Panc1 (cell line): ENCODE results near the gene KCNAB2. TPM values are rescaled to one million over a fixed set of nuclear protein-coding genes. Genes with fewer than 3 reads are reported as not detected.

Experiments
- ATAC-seq: fragments of 200-7000 bp; cut with Tn5 transposase; 2 replicates; pipeline ENCODE4 v1.9.1; 2020; ENCODE audit warnings: mild to moderate bottlenecking, moderate library complexity
- BruUV-seq: library from RNA; stranded (reverse); fragments of 400-500 nt; replicated peaks from 2 replicates; lab custom pipeline; 2021; lab: Mats Ljungman, UMichigan
- CTCF ChIA-PET: fragments of 300-600 bp; sonication (Branson Sonifier 250); formaldehyde crosslinking; loops from one replicate; lab custom pipeline; 2022; ENCODE audit warnings: antibody characterized with exemption; lab: Charles Lee
- POLR2A ChIA-PET: fragments of 300-600 bp; sonication (Branson Sonifier 250); formaldehyde crosslinking; loops from one replicate; lab custom pipeline; 2022; ENCODE audit warnings: antibody characterized with exemption; lab: Charles Lee
- DNase-seq: peaks from one replicate; pipeline ENCODE4 v3.0.0-alpha.2; 2010; ENCODE audit warnings: low read depth, low spot score
- H3K27ac ChIP-seq: 2 replicates; pipeline ENCODE4 v1.5.1; 2011; ENCODE audit warnings: mild to moderate bottlenecking, low read length, inconsistent platforms
- H3K27me3 ChIP-seq: fragments of 200-500 bp; sonication (Bioruptor generic); 2 replicates; pipeline ENCODE4 v1.6.0; 2014; ENCODE audit warnings: low read length, inconsistent platforms; ENCODE audit not compliant: control insufficient read depth, insufficient read depth
- H3K36me3 ChIP-seq: fragments of 200-500 bp; sonication (Bioruptor generic); 2 replicates; pipeline ENCODE4 v1.5.1; 2014; ENCODE audit warnings: inconsistent platforms, mild to moderate bottlenecking, low read length, moderate library complexity; ENCODE audit not compliant: control insufficient read depth, insufficient read depth
- H3K4me1 ChIP-seq: 2 replicates; pipeline ENCODE4 v1.5.1; 2011; ENCODE audit warnings: inconsistent platforms, mild to moderate bottlenecking, low read length, moderate library complexity; ENCODE audit not compliant: control insufficient read depth, insufficient read depth
- H3K4me3 ChIP-seq, 2 experiments: 2 replicates each; pipeline ENCODE4 v1.5.1; 2011 to 2012; ENCODE audit warnings: low read depth in 2 of 2, low read length in 2 of 2, mild to moderate bottlenecking in 2 of 2, inconsistent platforms in 1 of 2, moderate library complexity in 1 of 2
- H3K9me3 ChIP-seq: fragments of 200-500 bp; sonication (Bioruptor generic); 2 replicates; pipeline ENCODE4 v1.5.1; 2014; ENCODE audit warnings: low read depth, mild to moderate bottlenecking, inconsistent platforms, low read length, moderate library complexity; ENCODE audit not compliant: control insufficient read depth, insufficient read depth
- CTCF ChIP-seq: fragments of 450-650 bp; IDR thresholded peaks from 2 replicates; pipeline ENCODE4 v1.5.1; 2017; ENCODE audit warnings: mild to moderate bottlenecking
- POLR2AphosphoS5 ChIP-seq: IDR thresholded peaks from 2 replicates; pipeline ENCODE4 v1.6.1; 2012; ENCODE audit warnings: mild to moderate bottlenecking, low read depth, low read length, moderate library complexity
- SIN3A ChIP-seq: IDR thresholded peaks from 2 replicates; pipeline ENCODE4 v1.6.1; 2012; ENCODE audit warnings: low read depth, mild to moderate bottlenecking, low read length, moderate library complexity, borderline replicate concordance; ENCODE audit not compliant: insufficient read depth
- TCF7L2 ChIP-seq: IDR thresholded peaks from 2 replicates; pipeline ENCODE4 v1.6.1; 2011; ENCODE audit warnings: mild to moderate bottlenecking, low read depth, low read length, inconsistent platforms
- in situ Hi-C: cut with HindIII; loops from 2 replicates; pipeline ENCODE4 v1.10.0; 2016; ENCODE audit warnings: low sequenced_read_pairs, low pct_unique_long_range_greater_than_20kb
- intact Hi-C: fragments of 100-400 bp; cut with micrococcal nuclease; formaldehyde crosslinking; loops from one replicate; pipeline ENCODE4 v1.10.0; 2022; ENCODE audit not compliant: unreplicated experiment
- total RNA-seq: library from RNA; stranded (reverse); gene quantifications from one replicate; pipeline ENCODE4 v1.2.1, GENCODE V29; 2021; ENCODE audit not compliant: unreplicated experiment
- TF ChIP-seq, protein P1 (sequence below), 2 experiments: IDR thresholded peaks; 2 replicates each; pipeline ENCODE4 v1.6.1; 2011 to 2012; ENCODE audit warnings: low read depth in 2 of 2, control low read depth in 1 of 2, low read length in 1 of 2, mild to moderate bottlenecking in 1 of 2, moderate library complexity in 1 of 2; ENCODE audit not compliant: insufficient read depth in 1 of 2

Gene KCNAB2
- total RNA-seq, 1 experiment from 2014 or later = 27.6 TPM

DNA sequence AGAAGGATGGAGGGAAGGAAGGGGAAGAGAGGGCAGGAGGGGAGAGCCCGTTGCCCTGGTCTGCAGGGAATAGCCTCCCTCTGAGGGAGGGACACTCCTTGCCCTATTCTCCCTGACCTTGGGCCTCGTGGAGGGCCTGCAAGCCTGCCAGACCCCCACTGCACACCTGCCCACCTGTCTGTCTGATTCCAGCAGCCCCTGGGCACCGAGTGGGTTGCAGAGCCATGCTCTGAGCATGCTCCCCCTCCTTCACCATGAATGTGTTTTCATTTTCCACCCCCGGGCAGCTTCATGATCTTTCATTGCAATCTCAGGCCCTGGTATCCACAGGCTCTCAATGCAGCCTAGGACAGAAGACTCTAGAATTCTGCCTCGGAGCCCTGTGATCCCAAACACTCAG is 48.4 kb upstream of the KCNAB2 start:
- Histone ChIP-seq H3K4me1 (peaks cover 14% of the 10 kb centered on the region), H3K27me3 (no peaks in the 10 kb centered on the region), H3K27ac (no peak overlapping the region), H3K9me3 (no peaks in the 10 kb centered on the region), H3K36me3 (no peaks in the 10 kb centered on the region), H3K4me3 (no peak overlapping the region)
- TF ChIP-seq POLR2AphosphoS5 = no peak
- TF ChIP-seq, protein P1, sequence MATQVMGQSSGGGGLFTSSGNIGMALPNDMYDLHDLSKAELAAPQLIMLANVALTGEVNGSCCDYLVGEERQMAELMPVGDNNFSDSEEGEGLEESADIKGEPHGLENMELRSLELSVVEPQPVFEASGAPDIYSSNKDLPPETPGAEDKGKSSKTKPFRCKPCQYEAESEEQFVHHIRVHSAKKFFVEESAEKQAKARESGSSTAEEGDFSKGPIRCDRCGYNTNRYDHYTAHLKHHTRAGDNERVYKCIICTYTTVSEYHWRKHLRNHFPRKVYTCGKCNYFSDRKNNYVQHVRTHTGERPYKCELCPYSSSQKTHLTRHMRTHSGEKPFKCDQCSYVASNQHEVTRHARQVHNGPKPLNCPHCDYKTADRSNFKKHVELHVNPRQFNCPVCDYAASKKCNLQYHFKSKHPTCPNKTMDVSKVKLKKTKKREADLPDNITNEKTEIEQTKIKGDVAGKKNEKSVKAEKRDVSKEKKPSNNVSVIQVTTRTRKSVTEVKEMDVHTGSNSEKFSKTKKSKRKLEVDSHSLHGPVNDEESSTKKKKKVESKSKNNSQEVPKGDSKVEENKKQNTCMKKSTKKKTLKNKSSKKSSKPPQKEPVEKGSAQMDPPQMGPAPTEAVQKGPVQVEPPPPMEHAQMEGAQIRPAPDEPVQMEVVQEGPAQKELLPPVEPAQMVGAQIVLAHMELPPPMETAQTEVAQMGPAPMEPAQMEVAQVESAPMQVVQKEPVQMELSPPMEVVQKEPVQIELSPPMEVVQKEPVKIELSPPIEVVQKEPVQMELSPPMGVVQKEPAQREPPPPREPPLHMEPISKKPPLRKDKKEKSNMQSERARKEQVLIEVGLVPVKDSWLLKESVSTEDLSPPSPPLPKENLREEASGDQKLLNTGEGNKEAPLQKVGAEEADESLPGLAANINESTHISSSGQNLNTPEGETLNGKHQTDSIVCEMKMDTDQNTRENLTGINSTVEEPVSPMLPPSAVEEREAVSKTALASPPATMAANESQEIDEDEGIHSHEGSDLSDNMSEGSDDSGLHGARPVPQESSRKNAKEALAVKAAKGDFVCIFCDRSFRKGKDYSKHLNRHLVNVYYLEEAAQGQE (IDR thresholded peaks at IDR 0.05; ENCODE audit: insufficient read depth in 1 of 2, low read depth in 2 of 2, low read length in 1 of 2) = no peak
- TF ChIP-seq SIN3A = no peak
- no peak for TF ChIP-seq TCF7L2
- no peak for TF ChIP-seq CTCF
- ATAC-seq = no peak
- BruUV-seq = no TSS peak
- in situ Hi-C loops (no loop called here), intact Hi-C loops (no loop called here)
- ChIA-PET CTCF (no interaction called here), POLR2A (no interaction called here)
- DNase-seq = no peak

- BruUV-seq = no TSS peak
- in situ Hi-C loops = no loop called here
- ATAC-seq = no peak
Observed at GRCh38 chr1:5998051-5998905, 47.4 kb upstream of the KCNAB2 start.

More at GRCh38 chr1:5998051-5998905, 47.4 kb upstream of the KCNAB2 start:
- intact Hi-C loops = no loop called here
- no peak overlapping the region for H3K27ac ChIP-seq
- no peaks in the 10 kb centered on the region for H3K9me3 ChIP-seq
- no peaks in the 10 kb centered on the region for H3K36me3 ChIP-seq
- TF ChIP-seq CTCF (no peak), POLR2AphosphoS5 (no peak), SIN3A (no peak), TCF7L2 (no peak)
- TF ChIP-seq, protein P1 (IDR thresholded peaks at IDR 0.05; ENCODE audit: insufficient read depth in 1 of 2, low read depth in 2 of 2, low read length in 1 of 2) = no peak
- H3K27me3 ChIP-seq = no peaks in the 10 kb centered on the region
- no peak overlapping the region for H3K4me3 ChIP-seq
- ChIA-PET POLR2A (no interaction called here), CTCF (no interaction called here)
- H3K4me1 ChIP-seq = peaks cover 14% of the 10 kb centered on the region
- DNase-seq = no peak
